GM19025 (cell line): ENCODE data around the gene HMGB1.
A peak's percentile ranks its signal among the peaks of the same experiment; 100 is the strongest.
"Not testable (repeated sequence)": the region's sequence is repeated elsewhere in the genome, so short reads cannot be mapped to it uniquely, and the experiment has no call there.

Experiments used
- ATAC-seq: cut with Tn5 transposase; IDR thresholded peaks from one replicate; pipeline ENCODE4 v1.9.1; 2021; ENCODE audit warnings: mild to moderate bottlenecking, low read depth, moderate library complexity; ENCODE audit not compliant: unreplicated experiment

HMGB1 gene

GRCh38 chr13:30466841-30467252 lies 1.1 kb upstream of the HMGB1 start:
- no peak for ATAC-seq

GRCh38 chr13:30466358-30466714 lies 600 bp upstream of the HMGB1 start:
- no peak for ATAC-seq

GRCh38 chr13:30465343-30465592 lies 468 bp downstream of the HMGB1 start:
- ATAC-seq, result no peak

GRCh38 chr13:30464496-30465342 lies 1.0 kb downstream of the HMGB1 start:
- peak; percentile 29 for ATAC-seq

GRCh38 chr13:30463787-30464495 lies 1.8 kb downstream of the HMGB1 start:
- ATAC-seq, result peak; percentile 29

GRCh38 chr13:30461279-30462066 lies 4.3 kb downstream of the HMGB1 start:
- not testable (repeated sequence) for ATAC-seq

- no peak for ATAC-seq
Measured at GRCh38 chr13:30457306-30457891, 8.3 kb downstream of the HMGB1 start.

- ATAC-seq, result no peak
Measured at GRCh38 chr13:30456290-30456689, 9.4 kb downstream of the HMGB1 start.

GRCh38 chr13:30454991-30455390 lies 10.7 kb downstream of the HMGB1 start:
- ATAC-seq, result no peak

GRCh38 chr13:30453727-30454126 lies 12.0 kb downstream of the HMGB1 start:
- no peak for ATAC-seq

GRCh38 chr13:30451476-30451875 lies 14.3 kb downstream of the HMGB1 start:
- ATAC-seq, result not testable (repeated sequence)

- ATAC-seq, result no peak
Measured at GRCh38 chr13:30450066-30450465, 15.7 kb downstream of the HMGB1 start.

- no peak for ATAC-seq
Measured at GRCh38 chr13:30448441-30448840, 17.3 kb downstream of the HMGB1 start.

- ATAC-seq, result no peak
Measured at GRCh38 chr13:30446126-30446500, 19.6 kb downstream of the HMGB1 start.

- ATAC-seq, result no peak
Measured at GRCh38 chr13:30443957-30444404, 21.8 kb downstream of the HMGB1 start.

GRCh38 chr13:30443491-30443890 lies 22.2 kb downstream of the HMGB1 start:
- ATAC-seq, result not testable (repeated sequence)

GRCh38 chr13:30442926-30443325 lies 22.8 kb downstream of the HMGB1 start:
- no peak for ATAC-seq

GRCh38 chr13:30440910-30441703 lies 24.6 kb downstream of the HMGB1 start:
- peak; percentile 27 for ATAC-seq

- ATAC-seq, result no peak
Measured at GRCh38 chr13:30438286-30438685, 27.4 kb downstream of the HMGB1 start.

- no peak for ATAC-seq
Measured at GRCh38 chr13:30437177-30437576, 28.6 kb downstream of the HMGB1 start.
